Measurements from ENCODE around the gene ABLIM3.

- no peak for TF ChIP-seq TAF1 (IDR thresholded peaks at IDR 0.05; ENCODE audit: borderline replicate concordance, insufficient read depth, low read length)
- TF ChIP-seq POLR2AphosphoS5 (IDR thresholded peaks at IDR 0.05; ENCODE audit: low read depth, low read length) = no peak
- TF ChIP-seq SIN3A (IDR thresholded peaks at IDR 0.05; ENCODE audit: borderline replicate concordance, insufficient read depth, low read length) = no peak
- no peak for TF ChIP-seq FOXP2 (optimal IDR thresholded peaks at IDR 0.05; ENCODE audit: borderline replicate concordance, extremely low read depth, extremely low read length, insufficient read depth)
These were observed 40.9 kb downstream of the ABLIM3 start for GRCh38 chr5:149182241-149182640.
